T-helper 1 cell treated with Interleukin-12 subunit alpha and Interleukin-12 subunit beta and Interleukin-4 antibody, amounts not matched to agents 30 ng/mL and 1 ng/mL, for 36 hours (primary cell): Measurements from ENCODE around the gene CYP20A1. TPM values are rescaled to one million over a fixed set of nuclear protein-coding genes. Genes with fewer than 3 reads are reported as not detected.
"Not testable (repeated sequence)": the region's sequence is repeated elsewhere in the genome, so short reads cannot be mapped to it uniquely, and the experiment has no call there.

ENCODE experiments used
- intact Hi-C: fragments of 100-400 bp; cut with micrococcal nuclease; formaldehyde crosslinking; loops from one replicate; pipeline ENCODE4 v1.15.1; 2024
- total RNA-seq: library from RNA; stranded (reverse); gene quantifications from 2 replicates; pipeline ENCODE4 v1.2.3, GENCODE V29; 2022

The CYP20A1 gene
- total RNA-seq, 1 donor from 2014 or later: 25.0 TPM

- intact Hi-C loops: loop anchor here (5.0 kb wide), 1 partner anchor 172 kb away; no protein-coding TSS in a partner anchor
Observed at GRCh38 chr2:203280428-203281064, 41.7 kb downstream of the CYP20A1 start.

DNA sequence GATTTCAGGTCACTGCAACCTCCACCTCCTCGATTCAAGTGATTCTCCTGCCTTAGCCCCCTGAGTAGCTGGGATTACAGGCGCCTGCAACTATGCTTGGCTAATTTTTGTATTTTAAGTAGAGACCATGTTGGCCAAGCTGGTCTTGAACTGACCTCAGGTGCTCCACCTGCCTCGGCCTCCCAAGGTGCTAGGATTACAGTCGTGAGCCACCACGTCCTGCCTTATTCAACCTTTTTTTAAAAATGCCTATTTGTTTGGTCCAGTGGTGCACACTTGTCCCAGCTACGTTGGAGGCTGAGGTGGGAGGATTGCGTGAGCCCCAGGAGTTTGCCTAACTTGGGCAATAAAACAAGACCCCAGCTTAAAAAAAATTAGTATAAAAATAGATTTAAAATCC, 43.3 kb downstream of the CYP20A1 start:
- intact Hi-C loops: loop anchor here (5.0 kb wide), 1 partner anchor 170 kb away; no protein-coding TSS in a partner anchor

- intact Hi-C loops: no loop called here
Observed at GRCh38 chr2:203286532-203286931, 47.7 kb downstream of the CYP20A1 start.

DNA sequence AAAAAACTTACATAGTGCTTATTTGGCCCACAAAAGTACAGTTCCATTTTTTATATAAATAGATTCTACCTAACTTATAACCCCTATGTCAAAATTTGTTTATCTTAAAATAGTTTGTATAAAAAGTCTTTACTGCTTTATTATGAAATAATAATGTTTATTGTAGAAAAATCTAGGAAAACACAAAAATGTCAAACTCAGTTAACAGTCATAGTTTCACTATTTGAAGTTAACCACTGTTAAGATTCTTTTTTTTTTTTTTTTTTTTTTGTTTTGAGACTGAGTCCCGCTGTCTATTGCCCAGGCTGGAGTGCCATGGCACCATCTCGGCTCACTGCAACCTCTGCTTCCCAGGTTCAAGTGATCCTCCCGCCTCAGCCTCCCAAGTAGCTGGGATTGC, 62.8 kb downstream of the CYP20A1 start:
- intact Hi-C loops: no loop called here

DNA sequence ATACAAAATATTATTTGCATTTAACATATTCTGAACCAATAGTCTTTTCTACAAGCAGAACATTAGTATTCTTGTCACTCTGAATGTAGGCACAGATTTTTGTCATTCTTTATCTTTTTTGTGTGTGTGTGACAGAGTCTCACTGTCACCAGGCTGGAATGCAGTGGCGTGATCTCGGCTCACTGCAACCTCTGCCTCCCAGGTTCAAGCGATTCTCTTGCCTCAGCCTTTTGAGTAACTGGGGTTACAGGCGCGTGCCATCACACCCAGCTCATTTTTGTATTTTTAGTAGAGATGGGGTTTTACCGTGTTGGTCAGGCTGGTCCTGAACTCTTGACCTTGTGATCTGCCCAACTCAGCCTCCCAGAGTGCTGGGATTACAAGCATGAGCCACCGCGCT, 63.8 kb downstream of the CYP20A1 start:
- intact Hi-C loops: not testable (repeated sequence)

GRCh38 chr2:203310688-203311436, 72.0 kb downstream of the CYP20A1 start:
- intact Hi-C loops: no loop called here

DNA sequence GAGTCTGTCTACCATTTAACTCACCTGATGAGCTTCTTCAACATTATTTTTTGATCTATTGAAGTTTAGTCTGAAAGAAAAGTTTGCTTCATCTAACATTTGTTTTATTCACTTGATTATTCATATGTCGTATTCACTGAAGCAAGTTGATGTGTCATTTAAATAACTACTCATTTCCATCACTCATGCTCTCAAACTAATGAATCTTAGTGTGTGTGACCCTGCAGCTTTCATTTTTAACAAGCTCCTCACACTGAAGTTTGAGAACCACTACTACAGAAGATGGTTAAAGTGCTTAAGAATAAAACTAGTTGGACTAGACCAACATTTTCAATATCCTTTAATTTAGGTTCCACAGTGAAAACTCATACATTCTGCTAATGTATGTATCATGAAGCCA, 87.5 kb downstream of the CYP20A1 start:
- intact Hi-C loops: loop anchor here (5.0 to 10.0 kb wide), 3 partner anchors 414 to 611 kb away; partner anchors contain the start of genes CARF, ICOS and WDR12

GRCh38 chr2:203327582-203327900, 88.7 kb downstream of the CYP20A1 start:
- intact Hi-C loops: loop anchor here (5.0 to 10.0 kb wide), 3 partner anchors 415 to 610 kb away; partner anchors contain the start of genes CARF, ICOS and WDR12

GRCh38 chr2:203327901-203328759, 89.3 kb downstream of the CYP20A1 start, which contains the start of gene ABI2:
Gene ABI2, plus strand, starts transcription at chr2:203328394. Its CDS starts 121 bp downstream, at chr2:203328515.
- intact Hi-C loops: loop anchor here (1.0 to 10.0 kb wide), 6 partner anchors 90 to 693 kb away; partner anchors contain the start of genes CARF, FAM117B, ICOS and NBEAL1

- intact Hi-C loops: loop anchor here (1.0 to 10.0 kb wide), 6 partner anchors 91 to 694 kb away; partner anchors contain the start of genes CARF, FAM117B, ICOS and NBEAL1
Observed at GRCh38 chr2:203328760-203329540, 90.1 kb downstream of the CYP20A1 start.

- intact Hi-C loops: no loop called here
Observed at GRCh38 chr2:203330434-203330833, 91.6 kb downstream of the CYP20A1 start.

- intact Hi-C loops: no loop called here
Observed at GRCh38 chr2:203338322-203338721, 99.5 kb downstream of the CYP20A1 start.

GRCh38 chr2:203340791-203341487, 102.1 kb downstream of the CYP20A1 start:
- intact Hi-C loops: no loop called here

- intact Hi-C loops: no loop called here
Observed at GRCh38 chr2:203341741-203342310, 103.0 kb downstream of the CYP20A1 start.

- intact Hi-C loops: not testable (repeated sequence)
Observed at GRCh38 chr2:203342374-203342773, 103.6 kb downstream of the CYP20A1 start.

DNA sequence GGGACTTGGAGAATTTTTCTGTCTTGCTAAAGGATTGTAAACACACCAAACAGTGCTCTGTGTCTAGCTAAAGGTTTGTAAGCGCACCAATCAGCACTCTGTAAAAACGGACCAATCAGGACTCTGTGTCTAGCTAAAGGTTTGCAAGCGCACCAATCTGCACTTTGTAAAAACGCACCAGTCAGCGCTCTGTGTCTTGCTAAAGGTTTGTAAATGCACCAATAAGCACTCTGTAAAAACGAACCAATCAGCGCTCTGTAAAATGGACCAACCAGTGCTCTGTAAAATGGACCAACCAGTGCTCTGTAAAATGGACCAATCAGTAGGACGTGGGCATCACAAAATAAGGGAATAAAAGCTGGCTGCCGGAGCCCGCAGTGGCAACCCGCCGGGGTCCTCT, 105.8 kb downstream of the CYP20A1 start:
- intact Hi-C loops: no loop called here

DNA sequence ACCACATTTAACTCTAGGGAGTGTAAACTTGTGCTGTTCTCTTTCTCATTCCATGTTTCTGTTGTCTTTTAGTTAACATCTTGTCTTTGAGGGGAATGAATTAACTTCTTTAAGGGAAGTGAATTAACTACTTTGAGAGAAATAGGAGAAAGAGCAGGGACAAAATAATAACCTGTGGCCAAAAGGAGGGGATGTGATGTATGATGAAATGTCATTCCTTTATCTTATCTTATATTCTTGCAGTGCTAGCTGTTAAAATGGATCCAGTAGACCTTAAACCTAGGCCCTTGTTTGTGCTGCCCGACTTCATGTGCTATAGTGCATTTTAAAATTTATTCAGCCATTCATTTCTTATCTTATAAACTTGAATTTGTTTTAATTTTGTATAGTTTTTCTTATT, 107.8 kb downstream of the CYP20A1 start:
- intact Hi-C loops: no loop called here

DNA sequence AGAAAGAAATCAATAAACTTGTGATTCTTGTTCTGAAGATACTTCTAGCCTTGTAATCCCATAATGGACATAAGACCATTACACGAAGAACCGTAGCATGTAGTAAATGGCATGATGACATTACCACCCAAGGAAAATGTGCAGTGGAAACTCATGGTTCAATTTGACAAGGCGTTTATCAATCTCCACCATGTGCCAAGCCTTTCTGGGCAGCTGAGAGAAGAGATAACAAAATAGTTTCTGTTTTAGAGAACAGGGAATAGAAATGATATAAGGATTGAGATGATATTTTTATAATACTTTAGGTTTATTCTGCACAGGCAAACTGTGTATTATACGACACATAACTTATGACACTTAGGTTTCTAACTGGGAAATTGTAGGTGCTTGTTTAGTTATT, 108.6 kb downstream of the CYP20A1 start:
- intact Hi-C loops: no loop called here

GRCh38 chr2:203352604-203353255, 113.9 kb downstream of the CYP20A1 start:
- intact Hi-C loops: no loop called here
